ENCODE data around the gene MRC2.
"Not testable (repeated sequence)": the region's sequence is repeated elsewhere in the genome, so short reads cannot be mapped to it uniquely, and the experiment has no call there.

The MRC2 gene

GRCh38 chr17:62627219-62627903, at the start of gene MRC2:
MRC2 (plus strand) TSS chr17:62627670; CDS start chr17:62627803, 133 bp downstream.
- H3K27me3 ChIP-seq (replicated peaks; ENCODE audit: control insufficient read depth, insufficient read depth, low read length): no peaks in the 10 kb centered on the region
- peaks cover 10% of the 10 kb centered on the region for H3K36me3 ChIP-seq (ENCODE audit: control insufficient read depth, insufficient read depth, low read length, severe bottlenecking)
- H3K9me3 ChIP-seq (ENCODE audit: control insufficient read depth, low read length): no peaks in the 10 kb centered on the region
- peak; percentile 92 for DNase-seq (ENCODE audit: low read depth)
- peak within 1 kb of the TSS; percentile 90 for H3K9ac ChIP-seq (ENCODE audit: low read length)
- peaks cover 48% of the 10 kb centered on the region for H3K4me1 ChIP-seq (ENCODE audit: control insufficient read depth, insufficient read depth, low read length)
- peak within 1 kb of the TSS; percentile 87 for H3K4me3 ChIP-seq (ENCODE audit: low read length)

- H3K9ac ChIP-seq (ENCODE audit: low read length): no peak overlapping the region
- H3K4me1 ChIP-seq (ENCODE audit: control insufficient read depth, insufficient read depth, low read length): peaks cover 5% of the 10 kb centered on the region
- H3K36me3 ChIP-seq (ENCODE audit: control insufficient read depth, insufficient read depth, low read length, severe bottlenecking): peaks cover 79% of the 10 kb centered on the region
- no peak for DNase-seq (ENCODE audit: low read depth)
- H3K9me3 ChIP-seq (ENCODE audit: control insufficient read depth, low read length): no peaks in the 10 kb centered on the region
- no peaks in the 10 kb centered on the region for H3K27me3 ChIP-seq (replicated peaks; ENCODE audit: control insufficient read depth, insufficient read depth, low read length)
- no peak overlapping the region for H3K4me3 ChIP-seq (ENCODE audit: low read length)
Measured at GRCh38 chr17:62578757-62579487, 48.5 kb upstream of the MRC2 start.

DNA sequence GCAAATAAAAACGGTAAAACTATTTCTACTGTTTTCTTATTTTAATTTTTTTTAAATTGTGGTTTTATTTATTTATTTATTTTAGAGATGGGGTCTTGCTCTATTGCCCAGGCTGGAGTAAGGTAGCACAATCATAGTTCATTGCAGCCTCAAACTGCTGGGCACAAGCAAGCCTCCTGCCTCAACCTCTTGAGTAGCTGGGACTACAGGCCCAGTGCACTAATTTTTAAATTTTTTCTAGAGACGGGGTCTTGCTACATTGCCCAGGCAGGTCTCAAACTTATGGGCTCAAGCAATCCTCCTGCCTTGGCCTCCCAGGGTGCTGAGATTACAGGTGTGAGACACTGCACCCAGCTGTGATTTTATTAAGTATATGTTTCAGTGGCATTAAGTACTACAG, 46.5 kb upstream of the MRC2 start:
- H3K4me3 ChIP-seq (ENCODE audit: low read length): no peak overlapping the region
- H3K27me3 ChIP-seq (replicated peaks; ENCODE audit: control insufficient read depth, insufficient read depth, low read length): no peaks in the 10 kb centered on the region
- no peaks in the 10 kb centered on the region for H3K9me3 ChIP-seq (ENCODE audit: control insufficient read depth, low read length)
- peaks cover 10% of the 10 kb centered on the region for H3K4me1 ChIP-seq (ENCODE audit: control insufficient read depth, insufficient read depth, low read length)
- no peak overlapping the region for H3K9ac ChIP-seq (ENCODE audit: low read length)
- H3K36me3 ChIP-seq (ENCODE audit: control insufficient read depth, insufficient read depth, low read length, severe bottlenecking): peaks cover 73% of the 10 kb centered on the region
- DNase-seq (ENCODE audit: low read depth): no peak

DNA sequence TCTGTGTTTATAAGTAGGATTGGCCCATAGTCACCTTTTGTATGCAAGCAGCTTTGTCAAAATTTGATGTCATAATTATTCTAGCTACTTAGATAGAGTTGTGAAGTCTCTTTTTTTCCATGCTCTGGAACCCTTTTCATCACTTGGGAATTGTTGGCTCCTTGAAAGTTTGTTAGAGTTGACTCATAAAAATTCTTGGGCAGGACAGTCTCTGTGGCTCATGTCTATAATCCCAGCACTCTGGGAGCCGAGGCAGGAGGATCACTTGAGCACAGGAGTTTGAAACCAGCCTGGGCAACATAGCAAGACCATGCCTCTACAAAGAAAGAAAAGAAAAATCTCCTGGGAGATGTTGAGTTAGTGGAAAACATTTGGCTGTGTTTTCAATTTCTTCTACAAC, 45.7 kb upstream of the MRC2 start:
- Histone ChIP-seq H3K4me3 (ENCODE audit: low read length) (no peak overlapping the region), H3K4me1 (ENCODE audit: control insufficient read depth, insufficient read depth, low read length) (peaks cover 10% of the 10 kb centered on the region), H3K9ac (ENCODE audit: low read length) (no peak overlapping the region), H3K9me3 (ENCODE audit: control insufficient read depth, low read length) (no peaks in the 10 kb centered on the region), H3K27me3 (replicated peaks; ENCODE audit: control insufficient read depth, insufficient read depth, low read length) (no peaks in the 10 kb centered on the region), H3K36me3 (ENCODE audit: control insufficient read depth, insufficient read depth, low read length, severe bottlenecking) (peaks cover 71% of the 10 kb centered on the region)
- no peak for DNase-seq (ENCODE audit: low read depth)

DNA sequence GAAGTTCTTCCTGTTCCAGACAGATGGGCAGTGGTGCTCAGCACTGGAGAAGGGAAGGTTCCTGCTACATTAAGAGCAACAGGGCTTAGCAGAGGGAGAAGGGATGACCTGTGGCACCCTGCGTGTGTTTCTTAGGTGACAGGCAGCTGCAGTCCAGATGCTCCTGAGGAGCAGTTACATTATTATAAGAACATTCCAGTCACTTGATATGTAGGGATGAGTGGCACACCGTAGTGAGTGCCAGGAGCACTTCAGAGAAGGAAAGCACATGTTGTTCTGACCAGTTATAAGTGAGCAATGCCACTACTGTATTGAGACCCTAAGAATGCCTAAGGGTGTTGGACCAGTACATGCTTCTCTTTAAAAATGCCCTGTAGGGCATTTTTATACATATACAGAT, 39.9 kb upstream of the MRC2 start:
- Histone ChIP-seq H3K36me3 (ENCODE audit: control insufficient read depth, insufficient read depth, low read length, severe bottlenecking) (peaks cover 62% of the 10 kb centered on the region), H3K27me3 (replicated peaks; ENCODE audit: control insufficient read depth, insufficient read depth, low read length) (no peaks in the 10 kb centered on the region), H3K4me3 (ENCODE audit: low read length) (no peak overlapping the region), H3K9me3 (ENCODE audit: control insufficient read depth, low read length) (no peaks in the 10 kb centered on the region), H3K9ac (ENCODE audit: low read length) (no peak overlapping the region), H3K4me1 (ENCODE audit: control insufficient read depth, insufficient read depth, low read length) (peaks cover 12% of the 10 kb centered on the region)
- DNase-seq (ENCODE audit: low read depth): no peak

GRCh38 chr17:62588109-62588508, 39.4 kb upstream of the MRC2 start:
- H3K9ac ChIP-seq (ENCODE audit: low read length): no peak overlapping the region
- no peaks in the 10 kb centered on the region for H3K9me3 ChIP-seq (ENCODE audit: control insufficient read depth, low read length)
- H3K4me3 ChIP-seq (ENCODE audit: low read length): no peak overlapping the region
- H3K4me1 ChIP-seq (ENCODE audit: control insufficient read depth, insufficient read depth, low read length): peaks cover 12% of the 10 kb centered on the region
- no peaks in the 10 kb centered on the region for H3K27me3 ChIP-seq (replicated peaks; ENCODE audit: control insufficient read depth, insufficient read depth, low read length)
- DNase-seq (ENCODE audit: low read depth): no peak
- peaks cover 62% of the 10 kb centered on the region for H3K36me3 ChIP-seq (ENCODE audit: control insufficient read depth, insufficient read depth, low read length, severe bottlenecking)

DNA sequence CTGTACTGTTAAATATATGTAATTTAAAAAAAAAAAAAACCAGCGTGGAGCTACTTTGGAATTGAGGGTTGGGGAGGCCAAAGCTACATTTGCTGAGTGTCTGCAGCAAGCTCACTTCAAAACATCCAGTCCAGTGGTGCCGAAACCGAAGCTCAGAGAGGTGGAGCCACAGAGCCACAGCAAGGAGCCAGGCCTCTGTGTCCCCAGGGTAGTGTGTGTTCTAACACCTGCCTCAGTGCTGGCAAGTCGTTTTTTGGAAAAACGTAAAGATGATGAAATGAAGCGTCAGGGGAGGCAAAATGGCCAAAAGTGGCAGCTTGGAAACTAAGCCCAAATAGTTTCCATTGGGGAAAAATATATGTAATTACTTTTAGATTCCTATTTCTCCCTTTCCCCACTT, 36.1 kb upstream of the MRC2 start:
- H3K9ac ChIP-seq (ENCODE audit: low read length): no peak overlapping the region

GRCh38 chr17:62591822-62592221, 35.6 kb upstream of the MRC2 start:
- H3K9me3 ChIP-seq (ENCODE audit: control insufficient read depth, low read length); H3K9ac ChIP-seq (ENCODE audit: low read length); H3K4me3 ChIP-seq (ENCODE audit: low read length); DNase-seq (ENCODE audit: low read depth); H3K27me3 ChIP-seq (replicated peaks; ENCODE audit: control insufficient read depth, insufficient read depth, low read length): not testable (repeated sequence)
- peaks cover 58% of the 10 kb centered on the region for H3K36me3 ChIP-seq (ENCODE audit: control insufficient read depth, insufficient read depth, low read length, severe bottlenecking)
- peaks cover 11% of the 10 kb centered on the region for H3K4me1 ChIP-seq (ENCODE audit: control insufficient read depth, insufficient read depth, low read length)

More for the DNA sequence above, 36.1 kb upstream of the MRC2 start:
- H3K27me3 ChIP-seq (replicated peaks; ENCODE audit: control insufficient read depth, insufficient read depth, low read length): no peaks in the 10 kb centered on the region
- no peak overlapping the region for H3K4me3 ChIP-seq (ENCODE audit: low read length)
- H3K4me1 ChIP-seq (ENCODE audit: control insufficient read depth, insufficient read depth, low read length): peaks cover 8% of the 10 kb centered on the region
- peaks cover 56% of the 10 kb centered on the region for H3K36me3 ChIP-seq (ENCODE audit: control insufficient read depth, insufficient read depth, low read length, severe bottlenecking)
- H3K9me3 ChIP-seq (ENCODE audit: control insufficient read depth, low read length): no peaks in the 10 kb centered on the region
- no peak for DNase-seq (ENCODE audit: low read depth)

DNA sequence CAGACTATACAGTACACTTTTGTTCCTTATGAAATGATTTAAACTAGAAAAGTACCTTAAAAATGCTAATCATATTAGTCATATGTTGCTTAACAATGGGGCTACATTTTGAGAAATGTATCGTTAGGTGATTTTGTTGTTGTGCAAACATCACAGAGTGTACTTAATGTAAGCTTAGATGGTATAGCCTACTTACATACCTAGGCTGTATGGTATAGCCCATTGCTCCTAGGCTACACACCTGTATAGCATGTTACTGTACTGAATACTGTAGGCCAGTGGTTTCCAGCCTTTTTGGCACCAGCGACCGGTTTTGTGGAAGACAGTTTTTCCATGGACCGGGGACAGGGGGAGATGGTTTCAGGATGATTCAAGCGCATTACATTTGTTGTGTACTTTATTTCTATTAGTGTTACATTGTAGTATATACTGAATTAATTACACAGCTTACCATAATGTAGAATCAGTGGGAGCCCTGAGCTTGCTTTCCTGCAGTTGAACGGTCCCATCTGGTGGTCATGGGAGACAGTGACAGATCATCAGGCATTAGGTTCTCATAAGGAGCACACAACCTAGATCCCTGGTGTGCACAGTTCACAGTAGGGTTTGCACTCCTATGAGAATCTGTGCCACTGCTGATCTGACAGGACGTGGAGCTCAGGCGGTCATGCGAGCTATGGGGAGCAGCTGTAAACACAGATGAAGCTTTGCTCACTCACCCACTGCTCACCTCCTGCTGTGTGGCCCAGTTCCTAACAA, 35.0 kb upstream of the MRC2 start:
- H3K36me3 ChIP-seq (ENCODE audit: control insufficient read depth, insufficient read depth, low read length, severe bottlenecking): peaks cover 58% of the 10 kb centered on the region

GRCh38 chr17:62595484-62595883, 32.0 kb upstream of the MRC2 start:
- no peaks in the 10 kb centered on the region for H3K27me3 ChIP-seq (replicated peaks; ENCODE audit: control insufficient read depth, insufficient read depth, low read length)
- peaks cover 50% of the 10 kb centered on the region for H3K36me3 ChIP-seq (ENCODE audit: control insufficient read depth, insufficient read depth, low read length, severe bottlenecking)
- H3K4me1 ChIP-seq (ENCODE audit: control insufficient read depth, insufficient read depth, low read length): peaks cover 27% of the 10 kb centered on the region
- no peaks in the 10 kb centered on the region for H3K9me3 ChIP-seq (ENCODE audit: control insufficient read depth, low read length)
- H3K9ac ChIP-seq (ENCODE audit: low read length): no peak overlapping the region
- DNase-seq (ENCODE audit: low read depth): no peak
- no peak overlapping the region for H3K4me3 ChIP-seq (ENCODE audit: low read length)

More for the DNA sequence above, 35.0 kb upstream of the MRC2 start:
- DNase-seq (ENCODE audit: low read depth): no peak
- H3K4me1 ChIP-seq (ENCODE audit: control insufficient read depth, insufficient read depth, low read length): peaks cover 16% of the 10 kb centered on the region
- no peak overlapping the region for H3K4me3 ChIP-seq (ENCODE audit: low read length)
- H3K9ac ChIP-seq (ENCODE audit: low read length): no peak overlapping the region
- H3K9me3 ChIP-seq (ENCODE audit: control insufficient read depth, low read length): no peaks in the 10 kb centered on the region
- H3K27me3 ChIP-seq (replicated peaks; ENCODE audit: control insufficient read depth, insufficient read depth, low read length): no peaks in the 10 kb centered on the region

GRCh38 chr17:62596662-62597061, 30.8 kb upstream of the MRC2 start:
- Histone ChIP-seq H3K27me3 (replicated peaks; ENCODE audit: control insufficient read depth, insufficient read depth, low read length) (no peaks in the 10 kb centered on the region), H3K4me1 (ENCODE audit: control insufficient read depth, insufficient read depth, low read length) (peaks cover 30% of the 10 kb centered on the region), H3K9ac (ENCODE audit: low read length) (no peak overlapping the region), H3K36me3 (ENCODE audit: control insufficient read depth, insufficient read depth, low read length, severe bottlenecking) (peaks cover 58% of the 10 kb centered on the region), H3K9me3 (ENCODE audit: control insufficient read depth, low read length) (no peaks in the 10 kb centered on the region), H3K4me3 (ENCODE audit: low read length) (no peak overlapping the region)
- no peak for DNase-seq (ENCODE audit: low read depth)
